GM21576 (cell line): Measurements from ENCODE around the gene REG4.
"Not testable (repeated sequence)": the region's sequence is repeated elsewhere in the genome, so short reads cannot be mapped to it uniquely, and the experiment has no call there.

Experiments used
- ATAC-seq: cut with Tn5 transposase; IDR thresholded peaks from one replicate; pipeline ENCODE4 v1.9.1; 2021; ENCODE audit warnings: mild to moderate bottlenecking, moderate library complexity; ENCODE audit not compliant: unreplicated experiment

REG4 gene

DNA sequence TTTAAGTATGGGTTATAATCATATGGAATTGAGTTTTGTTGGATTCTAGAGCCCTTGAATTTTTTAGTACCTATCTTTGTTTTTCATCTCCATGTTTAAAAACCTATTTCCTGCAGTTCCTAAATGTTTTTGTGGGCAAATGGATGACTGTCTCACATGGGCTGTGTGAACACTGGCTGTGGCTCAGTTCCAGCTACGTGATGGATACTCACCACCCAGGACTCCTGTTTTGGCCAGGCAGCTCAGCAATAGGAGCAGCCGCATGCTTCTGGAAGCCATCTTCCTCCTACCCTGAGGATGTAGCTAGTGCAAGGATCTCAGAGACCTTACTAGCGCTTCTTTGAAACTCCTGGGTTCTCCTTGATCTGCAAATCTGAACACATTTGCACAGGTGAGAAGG lies 2.8 kb downstream of the REG4 start:
- no peak for ATAC-seq

DNA sequence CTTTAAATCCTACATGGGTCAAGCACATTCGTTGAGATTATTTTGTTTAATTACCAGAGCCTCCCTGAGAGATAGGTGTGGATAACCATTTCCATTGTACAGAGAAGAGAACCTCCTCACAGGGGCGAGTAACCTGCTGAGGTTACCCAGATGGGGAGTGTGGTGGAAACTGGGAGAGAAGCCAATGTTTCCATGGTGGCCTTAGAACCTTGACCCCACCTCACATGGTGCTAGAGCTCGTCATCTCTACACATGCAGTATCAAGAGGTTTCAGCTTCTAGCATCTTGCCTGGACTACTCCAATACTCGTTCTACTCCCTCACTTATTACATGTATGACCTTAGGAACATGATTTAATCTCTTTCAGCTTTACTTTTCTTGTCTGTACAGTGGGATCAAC lies 4.8 kb downstream of the REG4 start:
- no peak for ATAC-seq

DNA sequence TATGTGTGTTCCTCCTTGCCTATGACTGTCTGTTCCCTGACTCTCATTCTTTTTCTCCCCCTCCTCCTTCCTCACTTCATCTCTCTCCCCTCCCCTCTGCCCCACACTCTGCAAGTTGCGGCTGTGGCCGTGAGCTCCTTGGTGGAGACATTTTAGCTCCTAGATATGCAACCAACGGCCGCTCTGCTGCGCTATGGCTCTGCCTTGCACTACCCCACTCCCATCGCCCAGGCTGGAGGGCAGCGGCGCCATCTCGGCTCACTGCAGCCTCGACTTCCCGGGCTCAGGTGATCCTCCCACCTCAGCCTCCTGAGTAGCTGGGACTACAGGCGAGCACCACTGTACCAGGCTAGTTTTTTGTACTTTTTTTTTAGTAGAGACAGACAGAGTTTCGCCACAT lies 5.5 kb downstream of the REG4 start:
- ATAC-seq: no peak

DNA sequence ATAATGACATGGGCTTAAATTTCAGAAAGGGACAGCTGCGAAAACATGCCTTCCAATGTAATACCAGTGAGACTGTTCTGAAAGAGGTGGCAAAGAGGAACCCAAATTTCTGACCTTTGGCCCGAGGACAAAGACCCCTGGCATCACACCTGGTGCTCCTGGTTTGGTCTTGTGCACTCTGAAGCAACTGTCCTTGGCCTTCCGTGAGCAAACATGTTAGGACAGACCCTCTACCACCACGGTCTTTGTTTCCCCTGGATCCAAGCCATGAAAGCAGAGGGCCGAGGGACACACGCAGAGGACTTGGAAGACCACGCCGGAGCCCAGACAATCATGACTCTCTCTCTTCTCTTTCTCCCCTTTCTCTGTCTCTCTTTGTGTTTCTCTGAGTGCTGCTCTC lies 6.0 kb downstream of the REG4 start:
- ATAC-seq: no peak

DNA sequence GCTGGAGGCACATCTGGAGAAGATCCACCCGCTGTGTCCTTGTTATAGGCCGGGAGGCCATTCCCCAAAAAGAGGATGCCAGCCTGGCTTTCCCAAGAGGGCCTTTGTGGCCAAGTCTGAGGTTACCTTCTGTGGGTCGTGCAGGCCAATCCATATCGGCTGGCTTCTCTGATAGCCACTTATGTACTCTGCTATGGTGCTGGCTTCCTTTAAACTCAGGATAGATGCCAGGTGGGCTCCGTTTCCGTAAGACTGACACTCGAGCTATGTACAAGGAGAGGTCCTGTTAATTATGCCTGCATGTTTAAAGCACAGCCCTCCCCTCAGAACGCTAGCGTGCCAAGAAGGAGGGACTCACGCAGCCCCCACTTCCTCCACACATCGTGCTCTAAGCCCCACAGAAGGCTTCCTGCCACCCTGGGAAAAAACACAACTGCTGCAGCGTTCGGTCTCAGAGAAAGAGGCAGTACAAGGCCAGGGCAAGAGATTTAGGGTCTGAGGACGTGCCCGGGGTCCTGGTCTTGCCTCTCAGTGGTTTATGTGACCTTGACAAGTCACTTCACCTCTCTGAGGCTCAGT lies 11.6 kb downstream of the REG4 start:
- ATAC-seq: no peak

DNA sequence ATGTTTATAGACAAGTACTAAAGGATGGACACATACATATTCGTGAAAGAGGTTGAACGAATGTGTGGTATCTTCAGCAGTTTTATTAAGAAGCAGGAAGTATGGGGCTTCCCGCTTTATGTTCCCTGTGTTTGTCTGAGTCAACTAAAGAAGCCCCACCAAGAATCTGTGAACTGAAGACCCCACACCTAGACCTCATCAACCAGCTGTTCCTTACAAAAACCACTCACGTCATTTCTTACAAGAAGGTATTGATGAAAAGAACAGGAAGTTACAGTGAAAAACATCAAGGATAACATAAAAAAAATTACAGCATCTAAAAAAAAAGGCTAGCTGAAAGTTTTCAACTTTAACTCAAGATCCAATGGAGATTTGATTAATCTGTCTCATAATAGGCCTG lies 12.3 kb downstream of the REG4 start:
- no peak for ATAC-seq

DNA sequence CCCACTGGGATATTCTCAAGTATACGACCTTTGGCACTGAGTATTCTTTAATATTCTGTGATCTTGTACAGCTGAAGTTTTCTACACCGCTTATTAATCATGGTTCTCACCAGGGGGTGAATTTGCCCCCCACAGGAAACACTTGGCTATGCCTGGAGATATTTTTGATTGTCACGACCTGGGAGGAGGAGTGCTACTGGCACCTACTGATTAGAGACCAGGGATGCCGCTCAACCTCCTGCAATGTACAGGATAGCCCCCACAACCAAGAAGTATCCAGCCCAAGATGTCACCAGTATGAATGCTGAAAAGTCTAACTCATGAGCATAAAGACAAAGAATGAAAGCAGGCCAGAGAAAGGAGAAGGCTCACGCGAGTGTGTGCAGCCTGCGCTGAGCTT lies 13.7 kb downstream of the REG4 start:
- no peak for ATAC-seq

DNA sequence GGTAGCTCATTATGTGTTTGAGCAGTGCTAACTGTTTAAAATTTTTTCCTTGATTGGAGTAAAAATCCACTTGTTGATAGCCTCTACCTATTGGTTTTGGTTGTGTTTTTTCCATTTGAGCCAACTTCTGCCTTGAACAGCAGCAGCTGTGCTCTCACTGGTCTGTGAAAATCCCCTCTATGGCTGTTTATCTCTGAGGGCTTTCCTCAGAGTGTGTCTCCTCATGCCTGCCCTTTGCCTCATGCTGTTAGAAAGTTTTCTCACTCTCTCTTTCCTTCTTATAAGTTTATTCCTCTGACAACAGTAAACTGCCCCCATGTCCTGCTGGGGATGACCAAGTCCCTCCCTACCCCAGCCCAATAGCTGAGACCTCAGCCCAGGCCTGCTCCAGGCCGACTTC lies 14.1 kb downstream of the REG4 start:
- ATAC-seq: no peak

DNA sequence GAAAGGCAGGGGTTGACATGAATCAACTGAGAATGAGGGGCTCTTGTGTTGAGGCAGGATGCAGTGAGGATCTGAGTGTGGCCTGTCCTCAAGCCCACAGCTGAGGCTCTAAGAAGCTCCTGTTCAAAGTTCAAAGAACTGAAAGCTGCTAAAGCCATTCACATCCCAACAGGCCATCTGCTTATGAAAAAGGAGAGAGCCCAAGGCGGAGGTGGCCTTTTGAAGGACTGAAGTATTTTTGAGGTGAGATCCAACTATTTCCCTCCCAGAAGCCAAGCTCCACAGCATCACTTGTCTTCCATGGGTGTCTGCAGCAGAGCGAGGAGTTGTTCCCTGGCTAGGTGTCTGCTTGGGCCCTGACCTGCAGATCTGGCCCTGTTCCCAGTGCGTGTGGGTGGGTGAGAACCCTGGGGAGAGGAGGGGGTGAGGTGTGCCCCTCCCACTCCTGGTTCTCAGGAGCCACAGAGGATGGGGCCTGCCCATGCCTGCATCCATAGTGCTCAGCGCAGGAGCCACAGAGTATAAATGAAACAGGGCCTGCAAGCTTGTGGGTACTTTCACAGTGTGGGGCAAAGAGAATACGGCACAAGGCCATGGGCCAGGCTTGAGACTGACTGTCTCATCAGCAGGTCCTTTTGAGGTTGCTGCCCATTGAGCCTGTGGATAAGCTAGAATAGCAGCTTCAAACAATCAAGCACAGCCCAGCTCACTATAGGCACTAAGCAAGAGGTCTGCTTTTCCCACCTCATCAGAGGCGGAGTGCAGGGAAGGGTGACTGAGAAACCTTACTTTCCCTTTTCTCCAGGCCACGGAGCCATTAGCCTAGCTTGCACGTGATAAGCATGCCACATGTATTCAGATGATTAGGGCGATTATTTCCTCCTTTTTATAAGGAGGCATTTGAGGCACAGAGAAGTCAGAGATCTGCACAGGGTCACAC lies 15.7 kb downstream of the REG4 start:
- no peak for ATAC-seq

DNA sequence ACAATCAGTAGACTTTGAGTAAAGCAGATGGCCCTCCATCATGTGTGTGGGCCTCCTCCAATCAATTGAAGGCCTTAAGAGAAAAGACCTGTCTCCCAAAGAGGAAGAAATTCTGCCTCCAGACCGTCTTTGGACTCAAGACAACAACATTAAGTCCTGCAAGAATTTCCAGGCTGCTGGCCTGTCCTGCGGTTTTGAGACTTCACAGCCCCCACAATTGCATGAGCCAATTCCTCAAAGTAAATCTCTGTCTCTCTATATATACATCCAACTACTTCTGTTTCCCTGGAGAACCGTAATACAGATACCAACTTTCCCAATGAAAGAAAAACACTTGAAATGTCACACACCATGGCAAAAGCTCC lies 16.4 kb downstream of the REG4 start:
- ATAC-seq: no peak

DNA sequence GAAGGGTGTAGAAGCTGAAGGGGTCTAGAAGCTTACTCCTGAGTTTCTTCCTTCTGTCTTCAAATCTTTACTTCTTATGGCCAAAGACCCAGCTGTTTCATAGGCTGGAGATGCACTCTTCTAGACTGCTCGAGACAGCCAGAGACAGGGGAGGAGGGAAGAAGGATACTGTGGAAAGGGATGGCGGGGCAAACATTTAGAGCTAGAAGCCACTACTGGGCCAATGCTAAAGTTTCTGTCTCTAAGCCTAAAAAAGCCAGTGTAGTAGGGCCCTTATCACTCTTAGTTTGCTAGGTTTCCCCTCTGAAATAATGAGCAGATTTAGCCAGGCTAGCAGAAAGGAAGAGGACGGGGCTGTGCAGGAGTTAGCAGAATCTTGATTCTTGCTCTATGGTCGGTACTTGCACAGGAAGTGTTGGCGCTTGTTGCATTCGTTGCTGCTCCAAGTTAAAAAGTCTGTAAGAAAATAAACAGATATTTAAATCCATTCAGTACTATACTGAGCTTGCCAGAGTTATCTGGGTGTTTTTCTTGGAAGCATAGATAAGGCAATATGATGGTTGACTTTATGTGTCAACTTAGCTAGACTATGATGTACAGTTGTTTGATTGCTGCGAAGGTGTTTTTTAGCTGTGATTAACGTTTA lies 16.9 kb downstream of the REG4 start:
- ATAC-seq: no peak

DNA sequence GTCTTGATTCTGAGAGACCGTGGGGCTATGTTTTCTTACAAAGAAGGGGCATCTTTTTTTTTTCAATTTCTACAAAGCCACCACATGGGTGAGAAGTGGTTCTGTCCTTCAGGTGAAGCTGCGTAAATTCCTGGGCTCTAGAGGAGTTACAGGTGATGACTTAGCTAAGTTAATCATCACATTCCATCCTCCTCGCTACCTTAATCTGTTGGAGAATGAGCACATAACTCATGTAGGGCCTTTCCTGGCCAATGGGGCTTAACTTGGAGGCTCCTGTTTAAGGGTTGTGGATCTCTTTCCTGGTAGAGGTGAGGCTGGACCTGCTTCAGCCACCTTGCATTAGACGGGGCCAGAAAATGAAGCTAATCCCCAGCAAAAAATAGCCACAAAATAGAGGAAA lies 19.9 kb downstream of the REG4 start:
- ATAC-seq: no peak

DNA sequence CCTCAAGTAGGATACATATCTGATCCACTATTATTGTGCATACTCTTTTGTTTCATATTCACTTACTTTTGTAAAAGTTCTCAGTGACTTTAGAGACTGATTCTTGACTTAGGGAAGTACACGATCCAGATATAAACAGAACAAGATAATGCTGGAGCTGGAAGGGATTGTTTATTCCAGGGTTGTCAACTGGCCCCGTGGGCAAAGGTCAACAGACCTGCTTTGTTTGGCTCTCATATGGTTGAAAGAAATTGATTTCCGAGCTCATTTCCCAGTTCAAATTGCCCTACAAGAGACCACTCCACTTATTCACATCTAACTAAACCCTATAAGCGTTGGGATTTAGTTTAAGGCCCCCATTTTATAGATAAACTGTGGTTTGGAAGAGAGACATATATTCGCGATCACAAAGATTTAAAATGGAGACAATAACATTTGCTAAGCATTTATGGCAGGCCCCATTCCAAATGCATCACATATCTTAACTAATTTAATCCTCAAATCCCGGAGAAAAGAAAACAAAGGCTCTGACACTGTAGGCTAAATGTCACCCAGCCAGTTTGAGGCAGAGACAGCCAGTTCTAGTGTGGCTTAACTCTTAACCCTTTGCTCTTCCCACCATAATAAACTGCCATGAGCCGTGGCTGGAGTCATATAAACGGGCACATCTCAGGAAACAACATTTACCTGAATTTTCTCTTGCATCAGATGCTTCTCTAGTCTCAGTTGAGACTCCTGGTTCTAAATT lies 20.6 kb downstream of the REG4 start:
- ATAC-seq: no peak

DNA sequence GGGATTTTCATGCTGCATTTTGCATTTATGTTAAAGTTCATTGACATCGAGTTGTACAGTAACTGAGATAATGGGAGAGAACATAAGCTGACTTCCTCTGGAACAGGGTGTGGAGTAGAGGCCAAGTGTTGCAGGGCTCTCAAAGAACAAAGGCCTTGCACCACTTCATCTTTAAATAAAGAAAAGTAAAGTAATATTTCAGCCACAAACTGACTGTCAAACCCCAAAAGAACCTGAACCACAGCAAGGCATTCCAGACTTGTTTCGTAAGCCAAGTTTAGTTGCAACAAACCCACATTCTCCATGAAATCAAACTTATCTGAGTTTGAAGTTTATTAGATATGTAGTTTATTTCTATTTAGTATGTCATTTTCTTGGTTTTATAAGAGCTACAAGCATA lies 23.5 kb downstream of the REG4 start:
- ATAC-seq: no peak

DNA sequence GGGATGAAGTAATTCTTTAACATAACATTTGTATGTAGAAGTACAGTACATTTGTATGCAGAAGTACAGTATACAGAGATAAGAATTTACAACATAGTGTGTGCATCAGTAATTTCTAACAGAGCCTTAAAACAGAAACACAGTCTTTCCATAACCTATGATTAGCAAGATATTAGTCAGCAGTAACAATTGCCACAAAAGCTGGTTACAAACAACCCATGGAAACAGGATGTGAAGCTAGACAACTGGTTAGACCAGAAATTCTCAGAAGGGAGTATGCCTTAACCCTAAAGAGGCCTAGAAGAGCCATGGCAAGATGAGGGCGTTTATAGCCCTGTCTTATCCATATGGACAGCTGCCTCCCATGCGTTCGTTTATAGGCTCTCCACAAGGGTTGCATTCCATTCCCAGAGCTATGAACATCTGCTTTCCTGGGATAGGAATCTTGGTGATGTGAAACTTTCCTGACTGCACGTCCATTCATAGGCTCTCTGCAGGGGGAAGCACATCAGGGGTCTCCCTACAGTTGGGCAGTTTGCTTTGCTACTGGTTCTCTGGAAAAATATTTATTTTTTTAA lies 24.7 kb downstream of the REG4 start:
- not testable (repeated sequence) for ATAC-seq

DNA sequence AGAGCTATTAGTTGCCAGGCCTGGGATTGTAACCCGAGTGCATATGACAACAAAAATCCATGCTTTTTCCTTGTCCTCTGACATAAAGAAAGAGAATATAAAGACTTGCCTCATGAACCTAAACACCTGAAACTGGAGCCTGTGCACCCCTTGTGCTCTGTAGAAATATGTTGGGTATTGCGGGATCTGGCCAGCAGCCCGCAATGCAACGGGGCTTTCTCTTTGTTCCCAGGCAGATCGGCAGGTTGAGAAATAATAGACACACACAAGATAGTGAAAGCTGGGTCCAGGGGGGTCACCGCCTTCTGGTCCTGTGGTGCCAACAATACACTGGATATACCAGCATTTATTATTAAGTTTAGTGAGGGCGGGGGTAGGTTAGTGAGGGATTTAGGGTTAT lies 25.2 kb downstream of the REG4 start:
- ATAC-seq: not testable (repeated sequence)

DNA sequence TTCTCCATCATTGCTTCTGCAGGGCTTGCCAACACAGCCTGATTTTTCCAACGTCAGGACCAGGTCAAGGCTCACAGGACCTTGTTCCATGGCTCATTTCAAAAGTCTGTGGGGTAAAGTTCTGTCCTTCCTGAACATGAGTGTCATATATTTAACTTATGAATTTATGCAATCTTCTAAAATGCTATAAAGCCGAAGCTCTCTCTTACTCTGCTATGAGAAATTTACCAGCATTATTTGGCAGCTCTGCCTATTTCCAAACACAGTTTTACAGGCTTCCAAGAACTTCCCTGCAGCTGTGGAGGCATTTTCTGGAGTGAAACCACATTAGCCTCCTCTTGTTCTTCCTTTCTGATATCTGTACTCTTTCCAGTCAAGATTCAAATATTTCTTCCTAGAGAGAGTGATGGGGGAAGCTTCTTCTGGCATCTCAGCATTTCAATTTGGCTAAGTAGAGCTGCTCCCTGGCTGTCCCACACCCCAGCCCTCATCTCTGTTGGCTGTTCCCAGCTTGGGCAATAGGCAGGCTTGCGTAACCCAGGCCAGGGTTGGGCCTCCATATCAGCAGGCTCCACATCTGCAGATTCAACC lies 27.0 kb downstream of the REG4 start:
- no peak for ATAC-seq

DNA sequence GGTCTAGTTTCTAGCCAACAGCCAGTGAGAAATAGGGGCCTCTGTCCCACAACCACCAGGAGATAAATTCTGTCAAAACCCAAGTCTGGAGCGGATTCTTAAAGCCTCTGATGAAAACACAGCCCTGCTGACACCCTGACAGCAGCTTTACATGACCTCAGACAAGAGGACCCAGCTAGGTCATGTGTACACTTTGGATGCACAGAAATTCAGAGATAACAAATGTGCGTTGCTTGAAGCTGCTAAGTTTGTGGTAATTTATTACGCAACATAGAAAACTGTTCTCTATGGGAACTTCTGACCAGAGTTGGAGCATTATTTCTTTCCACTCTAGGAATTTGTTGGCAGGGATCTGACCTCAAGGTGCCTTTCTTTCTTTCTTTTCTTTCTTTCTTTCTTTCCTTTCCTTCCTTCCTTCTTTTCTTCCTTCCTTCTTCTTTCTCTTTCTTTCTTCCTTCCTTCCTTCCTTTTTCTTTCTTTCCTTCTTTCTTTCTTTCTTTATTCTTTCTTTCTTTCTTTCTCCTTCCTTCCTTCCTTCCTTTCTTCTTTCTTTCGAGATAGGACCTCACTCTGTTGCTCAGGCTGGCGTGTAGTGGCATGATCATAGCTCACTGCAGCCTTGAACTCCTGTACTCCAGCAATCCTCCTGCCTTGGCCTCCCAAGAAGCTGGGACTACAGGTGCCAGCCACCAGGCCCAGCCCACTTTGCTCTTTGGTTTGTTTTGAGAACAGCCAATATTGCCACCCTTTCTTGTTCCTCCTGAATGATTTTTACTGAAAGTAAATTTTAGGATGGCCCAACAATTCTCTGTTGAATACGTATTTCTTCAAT lies 27.7 kb downstream of the REG4 start:
- no peak for ATAC-seq

DNA sequence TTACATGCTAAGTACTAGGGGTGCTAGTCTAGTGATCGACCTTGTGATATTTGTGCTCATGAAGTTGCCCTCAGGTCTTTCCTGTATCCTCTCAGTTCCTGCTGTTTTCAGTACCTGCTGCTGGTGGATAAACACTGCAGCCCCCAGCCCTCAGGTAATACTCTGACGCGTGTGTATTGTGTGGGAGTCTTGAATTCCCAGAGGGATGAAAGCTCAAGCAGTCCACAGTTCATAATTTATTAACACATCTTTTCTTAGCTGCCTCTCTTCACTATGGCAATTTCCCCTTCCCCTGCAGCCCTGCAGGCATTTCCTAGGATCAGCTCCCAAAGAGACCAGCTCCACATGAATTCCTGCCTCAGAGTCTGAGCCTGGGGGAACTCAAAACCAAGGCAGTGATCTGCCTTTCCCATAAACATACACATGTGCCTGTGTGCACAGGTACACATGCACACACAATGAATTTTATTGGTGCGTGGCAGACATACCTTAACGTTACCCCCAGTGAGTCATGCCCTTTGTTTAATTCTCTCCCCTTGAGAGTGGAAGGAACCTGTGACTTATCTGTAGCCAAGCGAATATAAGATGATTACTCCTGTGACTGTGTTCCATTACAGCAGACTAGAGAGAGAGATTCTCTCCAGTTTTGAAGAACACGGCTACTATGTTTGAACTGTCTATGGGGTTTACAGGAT lies 28.5 kb downstream of the REG4 start:
- ATAC-seq: no peak
